22Rv1 (cell line): Measurements from ENCODE around the gene LCN15.

Experiments used
- H3K27ac ChIP-seq: fragments of 450-650 bp; 2 replicates; pipeline ENCODE4 v1.5.1; 2017
- CTCF ChIP-seq: fragments of 450-650 bp; IDR thresholded peaks from 2 replicates; pipeline ENCODE4 v1.5.1; 2017; ENCODE audit warnings: mild to moderate bottlenecking
- ZFX ChIP-seq: fragments of 450-650 bp; IDR thresholded peaks from 2 replicates; pipeline ENCODE4 v1.6.1; 2017; ENCODE audit warnings: antibody characterized with exemption, borderline replicate concordance

LCN15 gene

GRCh38 chr9:136732444-136733178, 31.7 kb downstream of the LCN15 start:
- no peak overlapping the region for H3K27ac ChIP-seq
- TF ChIP-seq ZFX (no peak), CTCF (no peak)

- no peak overlapping the region for H3K27ac ChIP-seq
- TF ChIP-seq CTCF (no peak), ZFX (no peak)
Measured at GRCh38 chr9:136729926-136730325, 34.4 kb downstream of the LCN15 start.

GRCh38 chr9:136729144-136729543, 35.2 kb downstream of the LCN15 start:
- TF ChIP-seq CTCF (no peak), ZFX (no peak)
- H3K27ac ChIP-seq = peak overlapping the region; percentile 85

GRCh38 chr9:136728548-136729123, 35.7 kb downstream of the LCN15 start:
- peak overlapping the region; percentile 85 for H3K27ac ChIP-seq

GRCh38 chr9:136728080-136728547, 36.2 kb downstream of the LCN15 start:
- H3K27ac ChIP-seq = peak overlapping the region; percentile 85
- peak; percentile 96 for TF ChIP-seq CTCF
- TF ChIP-seq ZFX = no peak

More at GRCh38 chr9:136728548-136729123, 35.7 kb downstream of the LCN15 start:
- no peak for TF ChIP-seq ZFX
- no peak for TF ChIP-seq CTCF

- H3K27ac ChIP-seq = peak overlapping the region; percentile 85
Measured at GRCh38 chr9:136726631-136727191, 37.6 kb downstream of the LCN15 start.

More at GRCh38 chr9:136726631-136727191, 37.6 kb downstream of the LCN15 start:
- TF ChIP-seq ZFX (no peak), CTCF (peak; percentile 81)
